Caco-2 (cell line): ENCODE measurements around the gene ABCA13. TPM values are rescaled to one million over a fixed set of nuclear protein-coding genes. Genes with fewer than 3 reads are reported as not detected.

Experiments
- BruUV-seq: library from RNA; stranded (reverse); fragments of 400-500 nt; replicated peaks from 2 replicates; lab custom pipeline; 2021; lab: Mats Ljungman, UMichigan
- CTCF ChIA-PET: fragments of 300-600 bp; sonication (Branson Sonifier 250); formaldehyde crosslinking; loops from one replicate; lab custom pipeline; 2022; ENCODE audit warnings: antibody characterized with exemption; lab: Charles Lee
- POLR2A ChIA-PET: fragments of 300-600 bp; sonication (Branson Sonifier 250); formaldehyde crosslinking; loops from one replicate; lab custom pipeline; 2022; ENCODE audit warnings: antibody characterized with exemption; lab: Charles Lee
- DNase-seq, 2 experiments: peaks; one replicate each; pipeline versions ENCODE4 v3.0.0 to v3.0.0-alpha.2; 2020 to 2022
- H3K27me3 ChIP-seq: replicated peaks from 2 replicates; pipeline ENCODE4 v1.6.0; 2011; ENCODE audit warnings: low read length; ENCODE audit not compliant: control insufficient read depth, insufficient read depth
- H3K36me3 ChIP-seq: 2 replicates; pipeline ENCODE4 v1.5.1; 2011; ENCODE audit warnings: low read length; ENCODE audit not compliant: control insufficient read depth, insufficient read depth
- H3K4me1 ChIP-seq: fragments of 250-450 bp; sonication (Bioruptor Pico); 2 replicates; pipeline ENCODE4 v1.5.1; 2020; ENCODE audit warnings: mild to moderate bottlenecking
- H3K4me3 ChIP-seq: 2 replicates; pipeline ENCODE4 v1.5.1; 2011; ENCODE audit warnings: low read depth, mild to moderate bottlenecking, control low read depth, low read length
- H3K9me3 ChIP-seq: fragments of 250-450 bp; sonication (Bioruptor Pico); 2 replicates; pipeline ENCODE4 v1.5.1; 2020; ENCODE audit warnings: mild to moderate bottlenecking, moderate library complexity
- H3K27ac Mint-ChIP-seq: one replicate; pipeline ENCODE4 v1.8.0; 2022; ENCODE audit warnings: mixed read lengths; ENCODE audit not compliant: unreplicated experiment
- H3K27me3 Mint-ChIP-seq: one replicate; pipeline ENCODE4 v1.8.0; 2022; ENCODE audit warnings: mixed read lengths; ENCODE audit not compliant: insufficient read depth, unreplicated experiment
- H3K36me3 Mint-ChIP-seq: one replicate; pipeline ENCODE4 v1.8.0; 2022; ENCODE audit warnings: mild to moderate bottlenecking, mixed read lengths; ENCODE audit not compliant: insufficient read depth, unreplicated experiment
- H3K4me1 Mint-ChIP-seq: one replicate; pipeline ENCODE4 v1.8.0; 2022; ENCODE audit warnings: low read depth, mixed read lengths; ENCODE audit not compliant: unreplicated experiment
- H3K4me3 Mint-ChIP-seq: one replicate; pipeline ENCODE4 v1.8.0; 2022; ENCODE audit warnings: mild to moderate bottlenecking, moderate library complexity, mixed read lengths; ENCODE audit not compliant: unreplicated experiment
- H3K9me3 Mint-ChIP-seq: one replicate; pipeline ENCODE4 v1.8.0; 2022; ENCODE audit warnings: mixed read lengths; ENCODE audit not compliant: unreplicated experiment
- CTCF ChIP-seq, 2 experiments: fragments of 200-600 bp in 1 of 2; IDR thresholded peaks; 1 replicate in 1 of 2; 2 replicates in 1 of 2; pipeline versions ENCODE4 v1.5.1 to v1.8.0; 2011 to 2022; ENCODE audit warnings: antibody characterized with exemption in 1 of 2, control low read depth in 1 of 2, inconsistent platforms in 1 of 2, low read depth in 1 of 2, low read length in 1 of 2, mild to moderate bottlenecking in 1 of 2, moderate library complexity in 1 of 2; ENCODE audit not compliant: insufficient read depth in 1 of 2, severe bottlenecking in 1 of 2, unreplicated experiment in 1 of 2
- intact Hi-C: fragments of 100-400 bp; cut with micrococcal nuclease; formaldehyde crosslinking; loops from one replicate; pipeline ENCODE4 v1.10.0; 2022; ENCODE audit not compliant: unreplicated experiment
- total RNA-seq: library from RNA; stranded (reverse); gene quantifications from 2 replicates; pipeline ENCODE4 v1.2.3, GENCODE V29; 2022

Gene ABCA13
- total RNA-seq, 1 experiment from 2014 or later, result 0.07 TPM

DNA sequence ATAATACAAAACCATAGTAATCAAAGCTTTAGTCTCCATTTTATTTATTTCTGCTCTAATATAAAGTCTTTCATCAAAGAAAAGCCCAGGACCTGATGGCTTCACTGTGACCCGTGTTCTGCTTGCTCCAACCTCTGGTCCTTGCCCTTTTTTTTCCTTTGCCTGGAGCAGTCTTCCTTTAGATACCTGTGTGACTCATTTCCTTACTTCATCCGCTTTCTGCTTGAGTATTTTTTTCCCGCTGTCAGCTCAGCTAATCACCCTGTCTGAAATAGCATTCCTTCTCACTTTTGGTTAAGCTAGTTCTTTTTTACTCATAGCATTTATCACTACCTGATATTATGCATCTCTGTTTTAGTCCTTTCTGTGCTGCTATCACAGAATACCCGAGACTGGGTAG lies 194.8 kb downstream of the ABCA13 start:
- Histone ChIP-seq H3K27me3 (no peaks in the 10 kb centered on the region), H3K9me3 (no peaks in the 10 kb centered on the region), H3K36me3 (no peaks in the 10 kb centered on the region), H3K4me1 (no peaks in the 10 kb centered on the region), H3K4me3 (no peak overlapping the region)
- Mint-ChIP-seq H3K27me3 (peaks cover 21% of the 10 kb centered on the region), H3K27ac (no peak overlapping the region), H3K36me3 (no peaks in the 10 kb centered on the region), H3K9me3 (peaks cover 10% of the 10 kb centered on the region), H3K4me3 (no peak overlapping the region), H3K4me1 (no peaks in the 10 kb centered on the region)
- no TSS peak for BruUV-seq
- CTCF ChIA-PET, result no interaction called here
- DNase-seq, result no peak
- no peak for TF ChIP-seq CTCF (IDR thresholded peaks at IDR 0.05; ENCODE audit: insufficient read depth in 1 of 2, low read depth in 1 of 2, low read length in 1 of 2, severe bottlenecking in 1 of 2, unreplicated experiment in 1 of 2)
- intact Hi-C loops, result no loop called here
- POLR2A ChIA-PET, result no interaction called here

DNA sequence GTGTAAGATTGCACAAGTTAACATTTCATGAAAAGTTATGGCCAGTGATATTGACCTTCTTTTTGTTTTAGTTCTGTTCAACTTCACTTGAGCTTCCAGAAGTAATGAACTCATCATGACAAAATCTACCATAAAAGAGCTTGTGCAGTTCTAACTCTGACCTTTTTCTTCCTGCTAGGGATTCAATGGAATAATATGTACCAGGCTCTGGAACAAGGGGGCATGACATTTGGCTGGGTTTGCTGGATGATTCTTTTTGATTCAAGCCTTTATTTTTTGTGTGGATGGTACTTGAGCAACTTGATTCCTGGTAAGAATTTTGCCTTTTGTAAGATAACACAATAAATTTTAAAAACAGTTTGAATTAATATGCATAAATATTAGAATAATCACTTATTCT lies 205.0 kb downstream of the ABCA13 start:
- ChIA-PET POLR2A (no interaction called here), CTCF (no interaction called here)
- no peaks in the 10 kb centered on the region for H3K36me3 Mint-ChIP-seq
- peaks cover 13% of the 10 kb centered on the region for H3K27me3 Mint-ChIP-seq
- H3K27ac Mint-ChIP-seq, result no peak overlapping the region
- no peak overlapping the region for H3K4me3 ChIP-seq
- no peaks in the 10 kb centered on the region for H3K36me3 ChIP-seq
- intact Hi-C loops, result no loop called here
- DNase-seq, result no peak
- H3K27me3 ChIP-seq, result no peaks in the 10 kb centered on the region; the same call in 1 of the 2 replicates
- TF ChIP-seq CTCF (IDR thresholded peaks at IDR 0.05; ENCODE audit: insufficient read depth in 1 of 2, low read depth in 1 of 2, low read length in 1 of 2, severe bottlenecking in 1 of 2, unreplicated experiment in 1 of 2), result no peak
- H3K4me1 ChIP-seq, result no peaks in the 10 kb centered on the region
- peaks cover under 1% of the 10 kb centered on the region for H3K9me3 Mint-ChIP-seq
- no peaks in the 10 kb centered on the region for H3K9me3 ChIP-seq
- H3K4me3 Mint-ChIP-seq, result no peak overlapping the region
- no TSS peak for BruUV-seq
- no peaks in the 10 kb centered on the region for H3K4me1 Mint-ChIP-seq

- BruUV-seq, result no TSS peak
- no peak for TF ChIP-seq CTCF (IDR thresholded peaks at IDR 0.05; ENCODE audit: insufficient read depth in 1 of 2, low read depth in 1 of 2, low read length in 1 of 2, severe bottlenecking in 1 of 2, unreplicated experiment in 1 of 2)
- no peaks in the 10 kb centered on the region for H3K4me1 Mint-ChIP-seq
Observed at GRCh38 chr7:48380921-48381320, 209.7 kb downstream of the ABCA13 start.

More at GRCh38 chr7:48380921-48381320, 209.7 kb downstream of the ABCA13 start:
- Histone ChIP-seq H3K27me3 (no peaks in the 10 kb centered on the region; the same call in 1 of the 2 replicates), H3K4me3 (no peak overlapping the region), H3K4me1 (no peaks in the 10 kb centered on the region), H3K36me3 (no peaks in the 10 kb centered on the region), H3K9me3 (no peaks in the 10 kb centered on the region)
- no peaks in the 10 kb centered on the region for H3K9me3 Mint-ChIP-seq
- intact Hi-C loops, result no loop called here
- peaks cover 24% of the 10 kb centered on the region for H3K27me3 Mint-ChIP-seq
- H3K36me3 Mint-ChIP-seq, result no peaks in the 10 kb centered on the region
- no peak overlapping the region for H3K4me3 Mint-ChIP-seq
- H3K27ac Mint-ChIP-seq, result no peak overlapping the region
- POLR2A ChIA-PET, result no interaction called here
- no peak for DNase-seq
- CTCF ChIA-PET, result no interaction called here
